ENCODE results near the gene HELZ.
"Not testable (repeated sequence)": the region's sequence is repeated elsewhere in the genome, so short reads cannot be mapped to it uniquely, and the experiment has no call there.

Gene HELZ

GRCh38 chr17:67107811-67108775 lies 136.9 kb downstream of the HELZ start:
- DNase-seq, result no peak

- DNase-seq, result no peak
These were observed 137.8 kb downstream of the HELZ start for GRCh38 chr17:67107171-67107570.

GRCh38 chr17:67105213-67105612 lies 139.8 kb downstream of the HELZ start:
- DNase-seq, result no peak

- not testable (repeated sequence) for DNase-seq
These were observed 140.4 kb downstream of the HELZ start for GRCh38 chr17:67104641-67105040.

GRCh38 chr17:67098006-67098405 lies 147.0 kb downstream of the HELZ start:
- DNase-seq, result no peak

- DNase-seq, result no peak
These were observed 148.4 kb downstream of the HELZ start for GRCh38 chr17:67096609-67097008.

- DNase-seq, result no peak
These were observed 149.2 kb downstream of the HELZ start for GRCh38 chr17:67095803-67096202.

GRCh38 chr17:67095291-67095690 lies 149.7 kb downstream of the HELZ start:
- not testable (repeated sequence) for DNase-seq

GRCh38 chr17:67093348-67093747 lies 151.6 kb downstream of the HELZ start:
- no peak for DNase-seq

GRCh38 chr17:67092710-67093109 lies 152.3 kb downstream of the HELZ start:
- not testable (repeated sequence) for DNase-seq

GRCh38 chr17:67092291-67092690 lies 152.7 kb downstream of the HELZ start:
- DNase-seq, result no peak

GRCh38 chr17:67090341-67090740 lies 154.7 kb downstream of the HELZ start:
- DNase-seq, result no peak

- no peak for DNase-seq
These were observed 156.4 kb downstream of the HELZ start for GRCh38 chr17:67088639-67089038.

GRCh38 chr17:67085406-67085805 lies 159.6 kb downstream of the HELZ start:
- DNase-seq, result no peak

GRCh38 chr17:67082107-67082506 lies 162.9 kb downstream of the HELZ start:
- no peak for DNase-seq

- no peak for DNase-seq
These were observed 164.2 kb downstream of the HELZ start for GRCh38 chr17:67080804-67081203.

- no peak for DNase-seq
These were observed 165.5 kb downstream of the HELZ start for GRCh38 chr17:67079491-67079890.

- no peak for DNase-seq
These were observed 166.7 kb downstream of the HELZ start for GRCh38 chr17:67078292-67078691.

GRCh38 chr17:67076290-67076689 lies 168.7 kb downstream of the HELZ start:
- DNase-seq, result no peak

- DNase-seq, result no peak
These were observed 170.2 kb downstream of the HELZ start for GRCh38 chr17:67074781-67075180.

GRCh38 chr17:67072885-67073284 lies 172.1 kb downstream of the HELZ start:
- DNase-seq, result no peak

- DNase-seq, result no peak
These were observed 173.4 kb downstream of the HELZ start for GRCh38 chr17:67071595-67071994.

GRCh38 chr17:67069603-67070136 lies 175.3 kb downstream of the HELZ start:
- no peak for DNase-seq

GRCh38 chr17:67068999-67069398 lies 176.0 kb downstream of the HELZ start:
- peak; percentile 65 for DNase-seq

Data from NCI-H345 (cell line).